Peyer's patch (tissue), 4 donors: ENCODE results near the gene CIB4. TPM values are rescaled to one million over a fixed set of nuclear protein-coding genes. Genes with fewer than 3 reads are reported as not detected.

Experiments
- DNase-seq, 3 donors: peaks; one replicate each; pipeline ENCODE4 v3.0.0-alpha.2; 2017 to 2019
- H3K27ac ChIP-seq, 4 donors: fragments of 200-600 bp; sonication (generic); one replicate each; pipeline ENCODE4 v1.5.1; 2016 to 2019
- H3K27me3 ChIP-seq, 2 donors: fragments of 200-600 bp; sonication (generic); one replicate each; pipeline ENCODE4 v1.5.1; 2019
- H3K36me3 ChIP-seq, 3 donors: fragments of 200-600 bp; sonication (generic); one replicate each; pipeline ENCODE4 v1.5.1; 2016 to 2019
- H3K4me1 ChIP-seq, 4 donors: fragments of 200-600 bp; sonication (generic); one replicate each; pipeline ENCODE4 v1.5.1; 2016 to 2019
- H3K4me3 ChIP-seq, 4 donors: fragments of 200-600 bp; sonication (generic); 1 replicate in 3 of 4; 2 replicates in 1 of 4; pipeline ENCODE4 v1.5.1; 2016 to 2019; ENCODE audit warnings: mild to moderate bottlenecking in 1 of 4
- H3K9me3 ChIP-seq, 4 donors: fragments of 200-600 bp; sonication (generic); one replicate each; pipeline ENCODE4 v1.5.1; 2016 to 2019; ENCODE audit warnings: mild to moderate bottlenecking in 1 of 4
- CTCF ChIP-seq, 6 experiments: fragments of 450-650 bp in 4 of 6; fragments of 200-600 bp in 2 of 6; sonication (generic) in 1 of 6; IDR thresholded peaks; one replicate each; pipeline ENCODE4 v1.5.1; 2017 to 2019; ENCODE audit warnings: antibody characterized with exemption in 6 of 6, mild to moderate bottlenecking in 3 of 6, moderate library complexity in 1 of 6
- POLR2A ChIP-seq, 2 donors: fragments of 450-650 bp; IDR thresholded peaks; one replicate each; pipeline ENCODE4 v1.5.1; 2017; ENCODE audit warnings: antibody characterized with exemption in 2 of 2, mild to moderate bottlenecking in 2 of 2, moderate library complexity in 2 of 2
- small RNA-seq, 2 donors: library from RNA; depleted of rRNA; stranded (forward); fragments of <200 nt; gene quantifications; one replicate each; pipeline ENCODE3, GENCODE V24; 2016
- total RNA-seq, 4 donors: library from RNA; depleted of rRNA; stranded (reverse); fragments of >200 nt; gene quantifications; one replicate each; pipeline ENCODE4 v1.1.0, GENCODE V29; 2016

The CIB4 gene
- total RNA-seq, 4 donors from 2014 or later: not detected

GRCh38 chr2:26532301-26533250 lies 108.6 kb downstream of the CIB4 start:
- Histone ChIP-seq H3K4me3 (no peak overlapping the region), H3K27me3 (no peaks in the 10 kb centered on the region), H3K9me3 (no peaks in the 10 kb centered on the region), H3K4me1 (no peaks in the 10 kb centered on the region), H3K27ac (no peak overlapping the region), H3K36me3 (no peaks in the 10 kb centered on the region)
- no peak for TF ChIP-seq POLR2A (IDR thresholded peaks at IDR 0.05)
- no peak for TF ChIP-seq CTCF (IDR thresholded peaks at IDR 0.05)
- peak in 1 of 3 donors; percentile 18 for DNase-seq

Small RNAs within 50 kb of the gene (small RNA-seq; reads per million reads assigned to genes)
- 0 reads per million in 2 donors for gene AC015977.1

Other genes starting within 250 kb of the CIB4 start
- gene DRC1, start 239.4 kb downstream of the CIB4 start, total RNA-seq: not detected
- gene OTOF, start 163.2 kb downstream of the CIB4 start, total RNA-seq: under 1 TPM in 2 of 4 donors, not detected in 2; 0.66 to 0.83 TPM
- 1 to 10 TPM in 2 of 4 donors, under 1 TPM in 2; 0.76 to 1.6 (median 0.94) TPM for gene KCNK3, start 51.4 kb upstream of the CIB4 start, total RNA-seq
- 10 to 100 TPM; 13.2 to 49.1 (median 38.1) TPM for gene SLC35F6, start 122.9 kb upstream of the CIB4 start, total RNA-seq
- 1 to 10 TPM in 2 of 4 donors, not detected in 2; 1.6 to 2.1 TPM for gene CENPA, start 144.7 kb upstream of the CIB4 start, total RNA-seq
- under 1 TPM in 2 of 4 donors, not detected in 2; 0.13 to 0.83 TPM for gene DPYSL5, start 206.8 kb upstream of the CIB4 start, total RNA-seq